Liver (tissue), 9 donors: ENCODE results near the gene CLEC16A. TPM values are rescaled to one million over a fixed set of nuclear protein-coding genes. Genes with fewer than 3 reads are reported as not detected.

Experiments used
- DNase-seq: peaks from one replicate; pipeline ENCODE4 v3.0.0-alpha.2; 2017; ENCODE audit warnings: low spot score
- H3K27ac ChIP-seq, 2 donors: one replicate each; pipeline ENCODE4 v1.7.0; 2013; ENCODE audit warnings: inconsistent platforms in 2 of 2, low read length in 2 of 2, control low read depth in 1 of 2, low read depth in 1 of 2, mild to moderate bottlenecking in 1 of 2
- H3K27me3 ChIP-seq, 4 donors: one replicate each; pipeline versions ENCODE4 v1.6.1 to v1.7.0; 2013; ENCODE audit warnings: low read length in 3 of 4, inconsistent platforms in 1 of 4, mild to moderate bottlenecking in 1 of 4, moderate library complexity in 1 of 4; ENCODE audit not compliant: control insufficient read depth in 4 of 4, insufficient read depth in 4 of 4
- H3K36me3 ChIP-seq, 4 donors: one replicate each; pipeline versions ENCODE4 v1.6.1 to v1.7.0; 2013; ENCODE audit warnings: low read length in 3 of 4, mild to moderate bottlenecking in 3 of 4, low read depth in 1 of 4, moderate library complexity in 1 of 4; ENCODE audit not compliant: control insufficient read depth in 4 of 4, insufficient read depth in 3 of 4
- H3K4me1 ChIP-seq, 4 donors: one replicate each; pipeline versions ENCODE4 v1.6.1 to v1.7.0; 2013; ENCODE audit warnings: low read length in 3 of 4, mild to moderate bottlenecking in 3 of 4, moderate library complexity in 1 of 4; ENCODE audit not compliant: control insufficient read depth in 4 of 4, insufficient read depth in 4 of 4
- H3K4me3 ChIP-seq, 3 donors: one replicate each; pipeline versions ENCODE4 v1.6.1 to v1.7.0; 2013; ENCODE audit warnings: low read length in 3 of 3, control low read depth in 1 of 3, low read depth in 1 of 3, mild to moderate bottlenecking in 1 of 3
- H3K9ac ChIP-seq, 2 donors: one replicate each; pipeline ENCODE4 v1.7.0; 2013; ENCODE audit warnings: low read length in 2 of 2, mild to moderate bottlenecking in 2 of 2, moderate library complexity in 2 of 2, control low read depth in 1 of 2, low read depth in 1 of 2
- H3K9me3 ChIP-seq, 4 donors: one replicate each; pipeline versions ENCODE4 v1.6.1 to v1.7.0; 2013; ENCODE audit warnings: low read length in 3 of 4; ENCODE audit not compliant: control insufficient read depth in 4 of 4
- ATF3 ChIP-seq: IDR thresholded peaks from 2 replicates; pipeline ENCODE4 v1.6.1; 2016; ENCODE audit warnings: antibody characterized with exemption
- CTCF ChIP-seq: fragments of 150-350 bp; IDR thresholded peaks from 2 replicates; pipeline ENCODE4 v1.5.1; 2017; ENCODE audit warnings: improper control_type of control experiment, low read depth, low read length; ENCODE audit not compliant: missing input control
- EGR1 ChIP-seq, 2 donors: IDR thresholded peaks; 2 replicates each; pipeline ENCODE4 v1.6.1; 2016 to 2018; ENCODE audit warnings: antibody characterized with exemption in 2 of 2, low read depth in 2 of 2
- FOXA1 ChIP-seq: IDR thresholded peaks from 2 replicates; pipeline ENCODE4 v1.6.1; 2016; ENCODE audit warnings: antibody characterized with exemption
- FOXA2 ChIP-seq: IDR thresholded peaks from 2 replicates; pipeline ENCODE4 v1.6.1; 2016; ENCODE audit warnings: antibody characterized with exemption
- GABPA ChIP-seq, 2 donors: IDR thresholded peaks in 1 of 2; conservative IDR thresholded peaks in 1 of 2; 2 replicates each; pipeline ENCODE4 v1.6.1; 2016; ENCODE audit warnings: antibody characterized with exemption in 2 of 2, mild to moderate bottlenecking in 1 of 2, moderate library complexity in 1 of 2
- HNF4A ChIP-seq, 2 donors: conservative IDR thresholded peaks; 2 replicates each; pipeline ENCODE4 v1.6.1; 2016; ENCODE audit warnings: antibody characterized with exemption in 2 of 2, mild to moderate bottlenecking in 2 of 2
- HNF4G ChIP-seq: IDR thresholded peaks from 2 replicates; pipeline ENCODE4 v1.6.1; 2016; ENCODE audit warnings: antibody characterized with exemption
- JUND ChIP-seq, 2 donors: IDR thresholded peaks; 2 replicates each; pipeline ENCODE4 v1.6.1; 2016; ENCODE audit warnings: antibody characterized with exemption in 2 of 2
- MAX ChIP-seq: IDR thresholded peaks from 2 replicates; pipeline ENCODE4 v1.6.1; 2016; ENCODE audit warnings: antibody characterized with exemption
- NR2F2 ChIP-seq: IDR thresholded peaks from 2 replicates; pipeline ENCODE4 v1.6.1; 2016; ENCODE audit warnings: antibody characterized with exemption
- RAD21 ChIP-seq, 2 donors: IDR thresholded peaks; 2 replicates each; pipeline ENCODE4 v1.6.1; 2016; ENCODE audit warnings: antibody characterized with exemption in 2 of 2, mild to moderate bottlenecking in 2 of 2
- REST ChIP-seq: IDR thresholded peaks from 2 replicates; pipeline ENCODE4 v1.6.1; 2016; ENCODE audit warnings: antibody characterized with exemption, mild to moderate bottlenecking
- RXRA ChIP-seq, 2 donors: IDR thresholded peaks; 2 replicates each; pipeline ENCODE4 v1.6.1; 2017 to 2018; ENCODE audit warnings: antibody characterized with exemption in 2 of 2, mild to moderate bottlenecking in 1 of 2
- SP1 ChIP-seq: IDR thresholded peaks from 2 replicates; pipeline ENCODE4 v1.6.1; 2018; ENCODE audit warnings: antibody characterized with exemption, mild to moderate bottlenecking
- TAF1 ChIP-seq: conservative IDR thresholded peaks from 2 replicates; pipeline ENCODE4 v1.6.1; 2016; ENCODE audit warnings: antibody characterized with exemption, mild to moderate bottlenecking
- YY1 ChIP-seq: IDR thresholded peaks from 2 replicates; pipeline ENCODE4 v1.6.1; 2016; ENCODE audit warnings: antibody characterized with exemption, mild to moderate bottlenecking
- ZBTB33 ChIP-seq: IDR thresholded peaks from 2 replicates; pipeline ENCODE4 v1.6.1; 2016; ENCODE audit warnings: antibody characterized with exemption
- WGBS: extraction: QIAGEN DNeasy Blood & Tissue Kit; methylation state at CpG from one replicate; pipeline ENCODE4 v1.1.7; 2013; 5-methylcytosine and 5-hydroxymethylcytosine counted together
- polyA plus RNA-seq, 2 donors: library from polyadenylated mRNA; stranded (reverse) in 1 of 2; unstranded in 1 of 2; fragments of 200-250 nt in 1 of 2; fragments of >200 nt in 1 of 2; fragmentation: Nextera tagmentation in 1 of 2; extraction: Ambion mirVana in 1 of 2; gene quantifications; one replicate each; pipeline versions ENCODE4 v1.2.1 to v1.2.3, GENCODE V29; 2013 to 2015
- total RNA-seq, 2 donors: library from RNA; depleted of rRNA; stranded (reverse); fragments of >200 nt; gene quantifications; one replicate each; pipeline ENCODE4 v1.2.3, GENCODE V29; 2014
- donor health status: healthy.
- donor health status: healthy.
- donor health status: healthy.
- donor health status: healthy.
- donor health status: healthy.

Gene CLEC16A
- total and polyA plus RNA-seq, 4 donors = 9.7 to 23.0 (median 17.4) TPM

GRCh38 chr16:11164482-11165270 lies 220.3 kb downstream of the CLEC16A start:
- H3K9ac ChIP-seq = no peak overlapping the region
- no peaks in the 10 kb centered on the region for H3K27me3 ChIP-seq
- peaks cover 0 to 16% (median 8%) of the 10 kb centered on the region in 4 donors for H3K36me3 ChIP-seq
- no peak overlapping the region for H3K4me3 ChIP-seq
- H3K4me1 ChIP-seq = no peaks in the 10 kb centered on the region
- 92% methylated on average over 14 of the region's 14 CpGs for WGBS
- no peak for DNase-seq
- no peak overlapping the region for H3K27ac ChIP-seq
- no peak for TF ChIP-seq HNF4G
- no peak for TF ChIP-seq FOXA2
- no peak for TF ChIP-seq CTCF
- TF ChIP-seq GABPA (IDR thresholded peaks at IDR 0.05 in 1 of 2, conservative IDR thresholded peaks at IDR 0.05 in 1 of 2) = no peak
- no peak for TF ChIP-seq TAF1
- no peak for TF ChIP-seq ATF3
- no peak for TF ChIP-seq EGR1 (IDR thresholded peaks at IDR 0.05; ENCODE audit: low read depth in 2 of 2)
- TF ChIP-seq JUND (IDR thresholded peaks at IDR 0.05) = no peak
- no peak for TF ChIP-seq FOXA1
- TF ChIP-seq MAX = no peak
- TF ChIP-seq RAD21 (IDR thresholded peaks at IDR 0.05) = no peak
- no peak for TF ChIP-seq NR2F2
- TF ChIP-seq HNF4A (conservative IDR thresholded peaks at IDR 0.05) = no peak
- no peaks in the 10 kb centered on the region for H3K9me3 ChIP-seq

- no peak overlapping the region for H3K4me3 ChIP-seq
- H3K9ac ChIP-seq = no peak overlapping the region
- DNase-seq = no peak
- no peak overlapping the region for H3K27ac ChIP-seq
- H3K27me3 ChIP-seq = no peaks in the 10 kb centered on the region
- peaks cover 0 to 16% (median 8%) of the 10 kb centered on the region in 4 donors for H3K36me3 ChIP-seq
- no peaks in the 10 kb centered on the region for H3K4me1 ChIP-seq
- WGBS = 96% methylated on average over 4 of the region's 4 CpGs
- TF ChIP-seq RAD21 (IDR thresholded peaks at IDR 0.05) (no peak), SP1 (no peak), HNF4A (conservative IDR thresholded peaks at IDR 0.05) (no peak), YY1 (no peak), NR2F2 (no peak), RXRA (IDR thresholded peaks at IDR 0.05) (no peak), ZBTB33 (no peak), EGR1 (IDR thresholded peaks at IDR 0.05; ENCODE audit: low read depth in 2 of 2) (no peak), MAX (no peak), JUND (IDR thresholded peaks at IDR 0.05) (no peak), CTCF (no peak), HNF4G (no peak), ATF3 (no peak), REST (no peak), FOXA2 (no peak), TAF1 (no peak), GABPA (IDR thresholded peaks at IDR 0.05 in 1 of 2, conservative IDR thresholded peaks at IDR 0.05 in 1 of 2) (no peak)
- no peaks in the 10 kb centered on the region for H3K9me3 ChIP-seq
These were observed 221.0 kb downstream of the CLEC16A start for GRCh38 chr16:11165349-11165748.
